Stimulated activated CD8-positive, alpha-beta memory T cell treated with anti-CD3 and anti-CD28 coated beads, Interleukin-12 subunit alpha, Interleukin-12 subunit beta, amount 100 ng/mL, for 1 hour (primary cell): ENCODE results near the gene PHLPP1.
"Not testable (repeated sequence)": the region's sequence is repeated elsewhere in the genome, so short reads cannot be mapped to it uniquely, and the experiment has no call there.

Experiments used
- DNase-seq: peaks from one replicate; pipeline ENCODE4 v3.0.0-alpha.2; 2020; ENCODE audit warnings: low read depth

The PHLPP1 gene

DNA sequence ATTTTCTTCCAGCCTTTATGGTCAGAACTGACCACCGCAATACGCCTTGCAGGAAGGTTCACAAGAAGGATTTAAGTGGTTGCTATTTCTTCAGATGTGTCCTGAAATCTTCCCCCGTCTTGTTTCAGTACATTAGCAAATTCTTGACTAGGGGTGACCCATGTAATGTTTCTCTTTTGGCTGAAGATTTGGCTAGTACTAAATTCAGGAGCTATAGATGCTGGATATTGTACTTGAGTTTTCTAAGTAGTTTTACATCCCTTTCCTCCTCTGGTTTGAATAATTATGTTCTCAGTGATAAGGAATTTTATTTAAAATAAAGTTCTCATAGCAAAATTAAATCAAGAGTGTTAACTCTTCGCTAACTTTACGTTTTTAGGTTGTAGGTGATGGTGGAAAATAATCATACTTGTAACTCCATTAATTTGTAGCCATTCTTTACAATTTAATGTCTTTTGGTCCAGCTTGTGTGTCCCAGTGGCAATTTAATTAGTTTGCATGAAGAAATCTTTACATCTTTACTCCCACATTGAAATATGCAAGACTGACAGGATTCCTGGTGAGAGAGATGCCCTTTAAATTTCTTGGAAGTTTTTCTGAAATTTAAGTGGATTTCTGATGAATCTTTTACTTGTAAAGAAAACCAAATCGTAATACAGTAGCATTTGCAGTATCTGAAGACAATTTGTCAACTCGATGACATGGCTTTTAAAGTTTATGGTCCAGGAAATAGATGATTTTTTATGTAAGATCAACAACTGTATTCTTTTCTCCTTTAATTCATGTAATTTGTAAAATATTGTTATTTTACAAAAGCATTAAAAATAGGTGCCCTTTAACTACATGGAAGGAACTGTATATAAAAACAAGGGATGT lies 2.8 kb downstream of the PHLPP1 start:
- no peak for DNase-seq

DNA sequence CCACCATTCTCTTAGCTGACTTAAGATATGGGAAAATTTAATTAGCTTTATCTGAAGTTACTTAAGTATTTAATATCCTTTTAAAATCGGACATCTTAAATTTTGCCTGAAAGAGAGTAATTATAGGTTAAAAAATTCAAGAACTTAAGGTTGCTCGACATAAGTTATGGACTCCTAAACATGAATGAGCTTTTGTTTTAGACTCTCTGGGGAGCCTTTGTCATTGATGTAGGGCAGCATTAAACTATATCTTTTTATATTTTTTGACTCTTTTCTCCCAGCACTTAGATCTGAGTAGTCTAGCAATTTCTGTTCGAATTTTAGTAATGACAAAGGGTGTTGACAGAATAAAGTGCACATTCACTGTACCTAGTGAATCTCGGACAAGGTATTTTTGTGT lies 4.7 kb downstream of the PHLPP1 start:
- DNase-seq = no peak

DNA sequence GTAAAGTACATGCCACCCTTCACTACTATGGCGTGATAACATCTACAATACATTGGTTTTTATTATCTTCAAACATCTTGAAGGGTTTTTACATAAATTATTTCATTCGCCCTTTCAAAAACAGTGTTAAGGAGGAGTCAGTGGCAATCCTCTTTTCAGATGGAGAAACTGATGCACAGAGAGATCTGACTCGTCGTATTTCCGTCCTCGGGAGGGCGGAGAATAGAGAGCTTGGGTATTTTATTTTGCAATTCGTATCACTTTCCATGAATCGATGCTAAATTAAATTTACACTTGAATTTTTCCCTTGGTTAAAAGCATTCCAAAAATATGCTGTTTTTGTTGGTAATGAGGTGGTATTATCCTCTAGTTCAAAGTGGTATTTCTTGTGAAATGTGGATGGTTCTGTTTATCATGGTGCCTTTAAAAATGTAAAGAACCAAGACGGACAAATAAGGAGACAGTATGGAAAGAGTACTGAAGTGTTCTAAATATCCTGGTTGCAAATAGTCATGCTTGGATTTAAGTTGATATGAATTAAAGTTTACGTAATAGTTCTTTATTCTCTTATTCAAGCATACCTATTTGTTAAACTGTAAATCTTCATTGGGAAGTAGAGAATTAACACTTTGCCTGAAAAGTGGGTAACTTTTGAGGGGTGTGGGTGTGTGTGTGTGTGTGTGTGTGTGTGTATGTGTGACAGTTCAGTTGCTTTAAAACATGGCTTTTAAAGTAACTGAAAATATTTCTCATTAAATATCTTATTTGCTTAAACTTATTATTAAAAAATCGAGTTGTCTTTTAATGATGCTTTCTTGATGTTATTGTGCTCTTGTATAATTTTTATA lies 5.6 kb downstream of the PHLPP1 start:
- no peak for DNase-seq

DNA sequence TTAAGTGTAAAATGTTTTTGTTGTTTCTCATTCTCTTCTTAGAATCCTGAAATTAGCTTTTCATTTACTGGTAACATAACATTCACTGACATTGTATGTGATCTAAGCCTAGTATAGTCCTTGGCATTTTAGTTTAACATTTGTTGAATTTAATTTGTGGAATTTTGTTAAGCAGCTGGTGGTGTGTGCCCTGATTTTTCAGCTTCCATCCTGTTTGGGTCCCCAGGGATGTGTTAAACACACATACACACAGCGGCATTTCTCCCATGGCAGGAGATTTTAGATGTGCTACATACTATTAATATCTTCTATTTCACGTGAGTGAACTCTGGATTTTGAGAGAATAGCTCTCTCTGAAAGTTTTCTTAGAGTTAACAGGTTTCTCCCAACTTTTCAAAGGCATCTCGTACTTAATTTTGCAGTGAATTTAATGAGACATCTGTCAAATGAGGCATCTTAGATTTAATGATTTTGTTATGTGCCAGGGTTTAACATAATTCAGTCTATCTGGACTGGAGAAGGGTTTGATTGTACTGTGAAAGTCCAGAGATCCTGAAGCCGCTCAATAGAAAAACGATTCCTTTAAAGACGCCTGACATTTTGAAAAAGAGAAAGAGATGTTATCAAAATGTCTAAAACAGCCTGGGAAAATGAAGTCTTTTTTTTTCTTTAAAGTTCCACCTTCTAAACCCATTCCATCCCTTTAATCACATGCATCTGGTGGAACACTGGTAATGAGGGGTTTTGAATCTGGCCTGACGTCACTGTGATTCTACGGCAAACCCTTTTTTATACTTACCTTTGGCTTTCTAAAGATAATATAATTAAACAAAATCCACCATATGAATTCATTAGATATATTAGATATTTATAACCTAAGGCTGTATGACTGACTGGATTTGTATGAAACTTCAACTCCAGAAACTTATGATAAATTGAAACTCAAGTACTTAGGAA lies 6.8 kb downstream of the PHLPP1 start:
- DNase-seq = no peak

DNA sequence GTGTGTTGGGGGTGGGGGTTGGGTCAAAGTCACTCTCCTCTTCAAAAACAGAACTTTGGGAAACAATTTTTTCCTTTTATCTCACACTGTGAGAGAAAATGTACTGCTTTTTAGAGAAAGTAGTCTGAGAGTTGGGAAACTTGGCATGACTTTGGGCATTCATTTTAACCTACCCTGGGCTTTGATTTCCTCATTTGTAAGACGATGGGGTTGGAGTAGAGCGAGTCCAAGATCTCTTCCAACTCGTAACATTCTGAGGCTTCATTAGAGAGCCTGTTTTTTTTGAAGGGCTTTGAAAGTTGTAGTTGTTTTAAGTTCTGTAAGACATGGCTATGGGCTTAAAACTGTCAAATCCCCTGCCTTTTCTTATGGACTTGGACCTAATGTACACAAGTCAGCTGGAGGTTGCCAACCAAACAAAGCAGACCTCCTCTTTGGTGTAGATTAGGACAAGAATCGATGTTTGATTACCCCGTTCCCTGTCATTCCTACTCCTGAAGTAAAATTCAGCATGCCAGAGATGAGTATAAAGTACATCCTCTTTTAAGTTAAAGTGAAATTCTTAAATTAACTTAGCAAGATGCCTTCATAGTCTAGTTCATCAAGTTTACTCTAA lies 8.4 kb downstream of the PHLPP1 start:
- DNase-seq = no peak

DNA sequence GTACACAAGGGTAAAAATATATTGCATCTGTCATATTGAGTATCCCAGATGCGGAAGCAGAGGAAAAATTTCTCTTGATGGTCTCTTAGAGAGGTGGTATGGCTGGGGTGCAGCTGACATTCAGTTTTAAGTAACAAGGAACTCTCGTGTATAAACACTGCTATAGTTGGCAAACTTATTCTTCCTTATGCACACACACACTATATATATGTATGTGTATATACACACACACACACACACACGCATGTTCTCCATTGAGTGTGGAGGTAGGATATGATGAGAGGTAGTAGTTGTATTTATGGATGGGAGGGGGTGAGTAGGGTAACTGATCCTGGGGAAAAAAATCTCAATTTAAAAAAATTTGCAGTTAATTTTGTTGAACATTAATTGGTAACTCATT lies 10.6 kb downstream of the PHLPP1 start:
- DNase-seq = no peak

DNA sequence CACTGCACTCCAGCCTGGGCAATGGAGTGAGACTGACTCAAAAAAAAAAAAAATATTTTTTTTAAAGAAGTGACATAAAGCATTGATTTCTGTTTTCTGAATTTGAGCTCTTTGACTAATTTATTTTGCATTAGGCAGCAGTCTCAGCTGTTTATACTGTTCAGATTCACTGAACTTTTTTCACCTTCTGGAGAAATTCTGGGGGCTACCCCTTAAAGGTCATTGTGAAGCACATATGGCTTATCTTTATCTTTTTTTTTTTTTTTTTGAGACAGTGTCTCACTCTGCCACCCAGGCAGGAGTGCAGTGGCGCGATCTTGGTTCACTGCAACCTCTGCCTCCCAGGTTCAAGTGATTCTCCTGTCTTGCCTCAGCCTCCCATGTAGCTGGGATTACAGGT lies 12.9 kb downstream of the PHLPP1 start:
- DNase-seq = no peak

DNA sequence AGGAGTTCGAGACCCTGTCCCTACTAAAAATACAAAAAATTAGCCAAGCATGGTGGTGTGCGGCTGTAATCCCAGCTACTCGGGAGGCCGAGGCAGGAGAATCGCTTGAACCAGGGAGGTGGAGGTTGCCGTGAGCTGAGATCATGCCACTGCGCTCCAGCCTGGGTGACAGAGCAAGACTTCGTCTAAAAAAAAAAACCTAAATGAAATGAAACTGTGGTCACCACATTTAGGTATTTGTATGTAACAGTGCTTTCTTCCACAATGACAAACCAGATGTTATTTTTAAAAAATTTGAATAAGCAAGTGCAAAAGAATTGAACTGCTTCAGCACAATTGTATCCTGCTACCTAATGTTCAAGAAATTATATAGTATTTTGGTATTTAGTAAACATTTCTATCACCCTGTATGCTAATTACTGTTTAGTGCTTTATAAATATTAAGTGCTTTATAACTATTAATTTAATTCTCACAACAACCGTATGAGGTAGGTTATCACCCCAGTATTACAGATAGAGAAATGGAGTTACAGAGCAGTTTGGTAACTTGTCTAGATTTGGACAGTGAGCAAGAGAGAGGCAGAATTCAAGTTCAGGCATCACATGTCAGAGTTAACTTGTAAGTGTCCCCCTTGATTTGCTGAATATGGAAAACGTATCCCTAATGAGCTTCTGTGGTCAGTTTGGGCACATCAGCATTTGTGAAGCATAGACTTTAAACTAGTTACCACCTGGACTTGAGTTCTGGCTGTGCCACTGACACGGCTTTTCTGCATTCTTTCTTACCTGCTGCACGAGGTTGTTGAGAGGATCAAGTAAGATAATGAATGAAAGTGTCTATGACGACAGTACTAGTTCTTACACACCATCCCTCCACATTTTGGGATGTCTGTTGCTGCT lies 14.4 kb downstream of the PHLPP1 start:
- no peak for DNase-seq

DNA sequence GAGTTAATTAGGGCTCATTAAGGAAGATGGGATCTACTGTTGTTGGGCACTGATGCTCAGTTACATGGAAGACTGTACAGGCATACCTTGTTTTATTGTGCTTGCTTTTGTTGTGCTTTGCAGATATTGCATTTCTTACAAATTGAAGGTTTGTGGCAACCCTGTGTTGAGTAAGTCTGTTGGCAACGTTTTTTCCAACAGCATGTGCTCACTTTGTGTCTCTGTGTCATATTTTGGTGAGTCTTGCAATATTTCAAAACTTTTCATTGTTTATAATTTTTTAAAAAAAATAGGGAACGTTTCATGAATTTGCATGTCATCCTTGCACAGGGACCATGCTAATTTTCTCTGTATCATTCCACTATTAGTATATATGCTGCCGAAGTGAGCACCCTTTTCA lies 15.6 kb downstream of the PHLPP1 start:
- DNase-seq = no peak

DNA sequence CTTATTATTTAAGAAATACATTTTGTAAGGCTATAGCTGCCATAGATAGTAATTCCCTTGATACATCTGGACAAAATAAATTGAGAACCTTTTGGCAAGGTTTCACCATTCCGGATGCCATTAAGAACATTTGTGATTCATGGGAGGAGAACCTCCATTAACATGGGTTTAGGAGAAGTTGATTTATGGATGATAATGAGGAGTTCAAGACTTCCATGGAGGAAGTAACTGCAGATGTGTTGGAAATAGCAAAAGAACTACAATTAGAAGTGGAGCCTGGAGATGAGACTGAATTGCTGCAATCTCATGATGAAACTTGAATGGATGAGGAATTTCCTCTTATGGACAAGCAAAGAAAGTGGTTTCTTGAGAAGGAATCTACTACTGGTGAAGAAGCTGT lies 17.3 kb downstream of the PHLPP1 start:
- no peak for DNase-seq

DNA sequence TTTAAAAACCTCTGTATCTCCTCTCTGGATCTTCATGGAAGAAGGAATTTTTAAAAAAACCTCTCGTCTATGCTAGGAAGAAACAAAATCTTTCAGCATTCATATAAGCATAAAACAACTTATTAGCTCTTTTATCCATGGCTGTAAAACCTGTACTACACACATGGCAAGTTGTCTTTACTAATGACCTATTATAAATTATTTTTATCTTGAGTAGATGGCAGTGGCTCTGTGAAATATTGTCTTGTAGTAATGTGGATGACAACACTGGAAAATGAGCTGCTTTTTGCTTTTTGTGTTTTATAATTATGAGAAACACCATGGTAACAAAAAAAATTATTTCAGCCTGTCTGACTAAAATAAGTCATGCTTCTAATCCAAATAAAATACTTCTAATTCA lies 18.9 kb downstream of the PHLPP1 start:
- no peak for DNase-seq

DNA sequence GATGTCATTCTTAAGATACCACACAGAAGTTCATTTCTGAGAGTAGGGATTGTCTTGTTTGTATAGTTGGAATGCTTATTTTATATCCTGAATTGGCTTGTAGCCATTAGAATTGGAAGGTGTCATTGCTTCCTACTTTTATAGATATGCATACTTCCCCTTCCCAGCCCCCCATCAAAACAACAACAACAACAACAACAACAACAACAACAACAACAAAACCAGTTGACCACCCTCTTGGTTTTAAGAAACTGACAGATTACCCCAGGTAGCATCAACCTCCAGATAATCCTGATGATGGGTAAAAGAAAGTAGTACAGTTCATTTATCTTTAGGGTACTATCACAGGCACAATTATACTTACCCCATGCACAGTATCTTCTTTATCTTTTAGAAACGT lies 20.0 kb downstream of the PHLPP1 start:
- no peak for DNase-seq

DNA sequence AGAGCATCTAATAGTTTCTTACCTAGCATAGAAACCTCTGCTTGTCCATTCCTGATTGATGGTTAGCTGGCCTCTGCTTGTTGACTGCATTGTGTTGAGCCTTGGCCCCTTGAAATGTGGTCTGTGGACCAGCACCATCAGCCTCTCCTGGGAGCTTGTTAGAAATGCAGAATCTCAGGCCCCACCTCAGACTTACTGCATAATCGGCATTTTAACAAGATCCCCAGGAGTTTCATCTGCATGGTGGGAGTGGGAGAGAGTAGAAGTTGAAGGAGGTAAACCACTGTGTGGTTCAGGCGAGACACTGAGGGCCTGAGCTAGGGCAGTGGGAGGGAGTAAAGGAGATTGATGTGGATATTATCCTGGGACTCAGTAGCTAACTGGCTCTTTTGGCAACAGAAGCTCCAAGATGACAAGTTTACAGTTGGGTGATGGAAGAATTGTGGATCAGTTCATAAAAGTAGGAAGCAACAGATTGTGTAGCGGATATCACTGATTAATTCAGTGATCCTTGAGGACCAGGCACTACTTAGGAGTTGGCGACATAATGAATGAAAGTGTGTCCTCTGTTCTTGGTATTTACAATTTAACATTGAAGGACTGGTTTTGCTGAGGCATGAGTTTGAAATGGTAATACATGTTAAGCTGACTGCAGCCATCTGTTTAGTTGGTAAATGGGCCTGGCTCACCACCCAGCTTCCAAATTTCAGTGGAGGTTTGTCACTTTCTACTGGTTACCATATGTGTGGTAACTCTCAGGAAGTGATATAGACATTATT lies 20.9 kb downstream of the PHLPP1 start:
- no peak for DNase-seq

DNA sequence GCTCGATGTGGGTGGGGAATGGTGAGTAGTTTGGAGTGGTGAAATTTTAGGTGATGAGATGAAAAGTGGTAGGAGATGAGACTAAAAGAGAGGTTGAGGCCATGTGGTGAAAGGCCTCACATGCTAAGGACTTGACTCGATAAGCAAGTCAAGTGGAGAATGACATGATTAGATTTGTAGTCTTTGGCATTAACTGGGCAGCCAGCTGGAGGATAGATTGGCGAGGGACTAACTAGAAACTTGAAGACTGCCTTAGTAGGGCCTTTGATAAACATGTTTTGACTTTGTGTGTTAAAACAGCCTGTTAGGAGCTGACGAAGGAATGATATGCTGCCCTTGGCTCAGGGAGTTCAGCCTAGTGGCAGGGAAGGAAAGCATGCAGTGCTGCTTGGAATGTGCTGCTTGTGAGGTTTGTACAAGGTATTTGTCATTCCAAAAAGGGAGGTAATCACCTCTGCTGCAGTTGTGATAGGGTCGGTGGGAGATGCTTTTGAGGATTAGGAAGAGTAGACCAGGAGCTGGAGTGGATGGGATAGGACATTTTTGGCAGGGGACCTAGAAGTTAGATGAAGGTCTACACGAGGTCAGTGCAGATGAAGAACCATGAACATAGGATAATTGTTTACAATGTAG lies 22.0 kb downstream of the PHLPP1 start:
- no peak for DNase-seq

DNA sequence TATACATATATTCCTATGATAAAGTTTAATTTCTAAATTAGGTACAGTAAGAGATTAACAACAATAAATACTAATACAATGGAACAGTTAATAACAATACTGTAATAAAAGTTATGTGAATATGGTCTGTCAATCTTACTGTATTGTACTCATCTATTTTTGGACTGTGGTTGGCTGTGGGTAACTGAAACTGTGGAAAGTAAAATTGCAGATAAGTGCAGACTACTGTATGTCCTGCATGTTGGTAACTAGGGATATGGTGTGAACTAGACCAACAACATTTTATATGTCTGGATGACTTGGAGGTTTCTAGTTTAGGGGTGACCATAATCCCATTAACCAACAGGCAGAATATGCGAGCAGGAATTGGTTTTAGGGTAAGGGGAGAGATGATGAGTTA lies 23.3 kb downstream of the PHLPP1 start:
- no peak for DNase-seq

DNA sequence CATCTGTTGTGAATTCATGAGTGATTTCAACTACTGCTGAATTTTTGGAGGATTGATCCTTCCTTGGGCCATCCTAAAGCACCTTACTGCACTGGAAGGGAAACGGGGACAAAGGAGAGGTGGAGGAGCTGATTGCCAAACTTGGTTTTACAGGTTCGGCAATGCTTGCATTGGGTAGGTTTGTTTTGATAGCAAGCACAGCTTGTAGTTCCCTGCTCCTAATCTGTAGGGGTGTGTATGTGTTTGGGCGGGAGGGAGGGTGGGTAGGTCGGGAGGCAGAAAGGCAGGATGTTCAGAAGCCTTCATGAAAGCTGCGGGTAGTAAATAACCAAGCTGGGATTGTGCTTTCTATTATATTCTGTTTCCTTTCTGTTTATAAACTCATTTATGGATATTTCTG lies 24.6 kb downstream of the PHLPP1 start:
- DNase-seq = no peak

DNA sequence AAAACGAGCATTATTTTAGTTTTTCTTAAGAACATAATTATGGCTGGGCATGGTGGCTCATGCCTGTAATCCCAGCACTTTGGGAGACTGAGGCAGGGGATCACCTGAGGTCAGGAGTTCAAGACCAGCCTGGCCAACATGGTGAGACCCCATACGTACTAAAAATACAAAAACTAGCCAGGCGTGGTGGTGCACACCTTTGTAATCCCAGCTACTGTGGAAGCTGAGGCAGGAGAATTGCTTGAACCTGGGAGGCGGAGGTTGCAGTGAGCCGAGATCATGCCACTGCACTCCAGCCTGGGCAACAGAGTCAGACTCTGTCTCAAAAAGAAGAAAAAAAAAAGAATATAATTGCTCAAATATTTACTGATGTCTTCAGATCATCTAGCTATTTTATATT lies 25.3 kb downstream of the PHLPP1 start:
- DNase-seq = not testable (repeated sequence)

DNA sequence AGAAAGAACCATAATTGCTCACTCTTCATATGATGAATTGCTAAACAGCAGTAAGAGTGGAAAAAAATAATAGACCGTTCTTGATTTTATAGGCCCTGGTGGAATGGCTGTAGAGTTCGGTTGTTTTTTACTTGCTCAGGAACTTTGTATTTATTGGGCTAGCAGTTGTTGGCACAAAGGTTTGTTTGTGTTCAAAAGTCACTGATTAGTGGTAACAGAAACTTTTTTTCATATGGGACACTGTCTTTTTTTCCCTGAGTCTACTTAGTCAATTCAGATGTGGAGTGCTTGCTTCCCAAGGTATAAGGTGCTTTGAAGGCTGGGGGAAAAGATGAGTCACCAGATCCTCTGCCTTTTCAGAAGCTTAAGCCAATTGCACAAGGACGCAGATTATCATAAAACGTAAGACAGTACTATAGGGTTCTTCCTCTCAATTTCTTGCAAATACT lies 25.8 kb downstream of the PHLPP1 start:
- no peak for DNase-seq

DNA sequence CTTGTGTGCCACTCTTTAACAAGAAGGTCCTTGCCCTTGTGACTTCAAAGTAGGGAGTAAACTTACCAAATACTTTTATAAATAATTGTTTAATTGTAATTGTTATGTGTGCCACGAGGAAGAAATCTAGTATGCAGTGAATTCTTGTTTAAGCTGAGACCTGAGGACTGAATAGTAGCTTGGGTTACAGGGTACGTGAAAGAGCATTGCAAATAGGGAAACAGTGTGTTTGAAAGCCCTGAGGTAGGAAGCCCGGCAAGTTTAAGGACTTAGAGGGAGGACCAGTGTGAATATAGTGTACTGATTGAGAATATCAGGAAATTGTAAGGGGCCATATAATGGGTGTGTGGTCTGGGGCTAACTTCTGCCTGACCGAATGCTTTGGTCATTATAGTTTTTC lies 26.2 kb downstream of the PHLPP1 start:
- no peak for DNase-seq
